HepG2 (cell line): ENCODE measurements around the gene DNAJC4. TPM values are rescaled to one million over a fixed set of nuclear protein-coding genes. Genes with fewer than 3 reads are reported as not detected.
A peak's percentile ranks its signal among the peaks of the same experiment; 100 is the strongest.

Experiments used
- CBX5 ChIP-seq: sonication (generic); formaldehyde crosslinking; IDR thresholded peaks from 2 replicates; pipeline ENCODE4 v1.4.0; 2020; ENCODE audit warnings: missing genetic modification reagents, borderline replicate concordance
- CEBPB ChIP-seq: IDR thresholded peaks from 2 replicates; pipeline ENCODE4 v1.6.1; 2011; ENCODE audit warnings: low read depth, low read length, improper control_type of control experiment, borderline replicate concordance
- ETV5 ChIP-seq: IDR thresholded peaks from 2 replicates; pipeline ENCODE4 v1.6.1; 2018; ENCODE audit warnings: missing biosample characterization, missing genetic modification reagents, inconsistent platforms, borderline replicate concordance
- HDAC1 ChIP-seq: sonication (generic); formaldehyde crosslinking; IDR thresholded peaks from 2 replicates; pipeline ENCODE4 v1.5.1; 2020; ENCODE audit warnings: mild to moderate bottlenecking, missing genetic modification reagents
- KLF12 ChIP-seq: sonication (generic); formaldehyde crosslinking; IDR thresholded peaks from 2 replicates; pipeline ENCODE4 v1.4.0; 2020; ENCODE audit warnings: missing genetic modification reagents, borderline replicate concordance
- KLF6 ChIP-seq: IDR thresholded peaks from 2 replicates; pipeline ENCODE4 v1.8.0; 2016; ENCODE audit warnings: missing biosample characterization, missing genetic modification reagents
- MXI1 ChIP-seq: IDR thresholded peaks from 3 replicates; pipeline ENCODE4 v1.6.1; 2012; ENCODE audit warnings: low read depth, low read length, inconsistent platforms, borderline replicate concordance
- SAP130 ChIP-seq: IDR thresholded peaks from 2 replicates; pipeline ENCODE4 v1.6.1; 2016; ENCODE audit warnings: low read depth
- SRF ChIP-seq: IDR thresholded peaks from 2 replicates; pipeline ENCODE4 v1.6.1; 2011; ENCODE audit warnings: mild to moderate bottlenecking, low read depth, low read length, moderate library complexity
- TBP ChIP-seq: sonication (generic); formaldehyde crosslinking; IDR thresholded peaks from 2 replicates; pipeline ENCODE4 v1.5.0; 2020; ENCODE audit warnings: missing genetic modification reagents
- ZMAT3 ChIP-seq: sonication (generic); formaldehyde crosslinking; conservative IDR thresholded peaks from 2 replicates; pipeline ENCODE4 v1.7.0; 2021; ENCODE audit warnings: missing genetic modification reagents
- ZMYM4 ChIP-seq: sonication (generic); formaldehyde crosslinking; IDR thresholded peaks from 2 replicates; pipeline ENCODE4 v1.8.1; 2023; ENCODE audit warnings: mild to moderate bottlenecking, missing genetic modification reagents
- ZNF34 ChIP-seq: sonication (generic); formaldehyde crosslinking; IDR thresholded peaks from 2 replicates; pipeline ENCODE4 v1.4.0; 2020; ENCODE audit warnings: mild to moderate bottlenecking, missing genetic modification reagents, borderline replicate concordance
- ZNF557 ChIP-seq: sonication (generic); formaldehyde crosslinking; IDR thresholded peaks from 2 replicates; pipeline ENCODE4 v1.4.0; 2020; ENCODE audit warnings: missing genetic modification reagents
- ZNF564 ChIP-seq: sonication (generic); formaldehyde crosslinking; IDR thresholded peaks from 2 replicates; pipeline ENCODE4 v1.8.1; 2023; ENCODE audit warnings: mild to moderate bottlenecking, missing genetic modification reagents
- ZNF589 ChIP-seq: sonication (generic); formaldehyde crosslinking; conservative IDR thresholded peaks from 2 replicates; pipeline ENCODE4 v1.8.0; 2022; ENCODE audit warnings: mild to moderate bottlenecking, moderate library complexity, missing genetic modification reagents
- ZSCAN25 ChIP-seq: sonication (generic); formaldehyde crosslinking; IDR thresholded peaks from 2 replicates; pipeline ENCODE4 v1.8.0; 2022; ENCODE audit warnings: mild to moderate bottlenecking, missing genetic modification reagents
- polyA plus RNA-seq, 8 experiments: library from polyadenylated mRNA; depleted of rRNA in 3 of 8; stranded (reverse) in 7 of 8; unstranded in 1 of 8; fragments of >200 nt; fragmentation: Illumina TruSeq in 4 of 8; extraction: Trizol in 4 of 8; gene quantifications; 2 replicates each; pipeline versions ENCODE4 v1.2.1 to v1.2.3, GENCODE V29; 2011 to 2016; ENCODE audit warnings: low read depth in 4 of 8, missing spikeins in 1 of 8, mixed read lengths in 1 of 8; ENCODE audit not compliant: insufficient read depth in 1 of 8
- total RNA-seq, 5 experiments: library from RNA; depleted of rRNA; stranded (reverse); fragments of >200 nt; fragmentation: Illumina TruSeq; extraction: Trizol; gene quantifications; 2 replicates each; pipeline ENCODE4 v1.2.3, GENCODE V29; 2016; ENCODE audit warnings: low read depth in 1 of 5
- TF ChIP-seq, protein P1 (sequence below): sonication (generic); formaldehyde crosslinking; IDR thresholded peaks from 2 replicates; pipeline ENCODE4 v1.5.1; 2020; ENCODE audit warnings: missing genetic modification reagents, mild to moderate bottlenecking, borderline replicate concordance
- TF ChIP-seq, protein P2 (sequence below): IDR thresholded peaks from 2 replicates; pipeline ENCODE4 v1.6.1; 2018; ENCODE audit warnings: missing genetic modification reagents, mild to moderate bottlenecking, missing compliant biosample characterization
- TF ChIP-seq, protein P3 (sequence below): sonication (generic); formaldehyde crosslinking; IDR thresholded peaks from 2 replicates; pipeline ENCODE4 v1.5.1; 2020; ENCODE audit warnings: mild to moderate bottlenecking, moderate library complexity, missing genetic modification reagents
- TF ChIP-seq, protein P4 (sequence below): IDR thresholded peaks from 2 replicates; pipeline ENCODE4 v1.6.1; 2018; ENCODE audit warnings: missing genetic modification reagents
- TF ChIP-seq, protein P5 (sequence below): sonication (generic); formaldehyde crosslinking; IDR thresholded peaks from 2 replicates; pipeline ENCODE4 v1.4.0; 2020; ENCODE audit warnings: missing genetic modification reagents

The DNAJC4 gene
- total and polyA plus RNA-seq, 2 of the 13 experiments (the other 11 are each of a cell fraction or from before 2014, with no cell fraction given): 10.3 to 60.8 TPM

DNA sequence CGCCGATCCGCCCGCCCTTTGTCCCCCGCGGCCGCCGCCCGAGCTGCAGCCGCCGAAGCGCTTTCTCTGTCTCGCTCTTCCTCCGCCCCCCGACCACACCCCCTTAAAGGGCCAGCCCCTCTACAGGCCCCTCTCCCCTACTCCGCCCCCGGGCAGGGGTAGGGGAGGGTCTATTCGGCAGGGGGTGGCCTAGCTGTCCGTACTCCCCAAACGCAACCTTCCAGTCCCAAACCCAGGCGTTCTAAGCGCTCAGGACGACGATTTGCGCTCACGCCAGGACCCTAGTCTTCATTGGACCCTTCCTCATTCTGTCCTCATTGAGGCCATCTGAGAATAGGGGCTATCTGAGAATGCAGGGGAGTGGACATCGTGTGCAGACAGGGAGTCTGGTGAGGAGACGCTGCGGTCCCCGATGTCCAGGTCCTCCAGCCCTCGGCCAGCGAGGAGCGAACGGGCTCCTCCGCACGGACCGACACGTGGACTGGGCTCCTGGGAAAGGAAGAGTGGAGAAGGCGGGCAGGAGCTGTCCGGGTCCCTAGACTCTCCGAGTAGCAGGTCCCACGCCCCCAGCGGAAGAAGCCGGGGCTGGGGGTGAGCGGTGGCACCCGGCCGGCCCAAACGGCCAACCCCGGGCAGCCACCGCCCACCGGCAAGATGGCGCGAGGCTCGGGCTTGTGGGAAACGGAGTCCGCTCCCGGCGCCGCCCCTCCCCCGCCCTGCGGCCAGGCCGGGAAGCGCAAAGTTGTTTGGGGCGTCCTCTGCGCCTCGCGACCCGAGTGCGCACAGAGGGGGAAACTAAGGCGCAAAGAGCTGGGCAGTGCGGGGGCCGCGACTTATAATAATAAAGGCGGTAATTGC lies 16.8 kb downstream of the DNAJC4 start, which contains the start of gene PPP1R14B (continued):
- TF ChIP-seq, protein P1, sequence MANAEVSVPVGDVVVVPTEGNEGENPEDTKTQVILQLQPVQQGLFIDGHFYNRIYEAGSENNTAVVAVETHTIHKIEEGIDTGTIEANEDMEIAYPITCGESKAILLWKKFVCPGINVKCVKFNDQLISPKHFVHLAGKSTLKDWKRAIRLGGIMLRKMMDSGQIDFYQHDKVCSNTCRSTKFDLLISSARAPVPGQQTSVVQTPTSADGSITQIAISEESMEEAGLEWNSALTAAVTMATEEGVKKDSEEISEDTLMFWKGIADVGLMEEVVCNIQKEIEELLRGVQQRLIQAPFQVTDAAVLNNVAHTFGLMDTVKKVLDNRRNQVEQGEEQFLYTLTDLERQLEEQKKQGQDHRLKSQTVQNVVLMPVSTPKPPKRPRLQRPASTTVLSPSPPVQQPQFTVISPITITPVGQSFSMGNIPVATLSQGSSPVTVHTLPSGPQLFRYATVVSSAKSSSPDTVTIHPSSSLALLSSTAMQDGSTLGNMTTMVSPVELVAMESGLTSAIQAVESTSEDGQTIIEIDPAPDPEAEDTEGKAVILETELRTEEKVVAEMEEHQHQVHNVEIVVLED (CRISPR knock-in tag): peak; percentile 64; the same call in 1 of the 2 replicates
- peak; percentile 43; the same call in 1 of the 2 replicates for TF ChIP-seq ZNF34 (CRISPR knock-in tag)
- TF ChIP-seq ZMAT3 (CRISPR knock-in tag): no peak
- TF ChIP-seq CEBPB: no peak
- TF ChIP-seq, protein P2, sequence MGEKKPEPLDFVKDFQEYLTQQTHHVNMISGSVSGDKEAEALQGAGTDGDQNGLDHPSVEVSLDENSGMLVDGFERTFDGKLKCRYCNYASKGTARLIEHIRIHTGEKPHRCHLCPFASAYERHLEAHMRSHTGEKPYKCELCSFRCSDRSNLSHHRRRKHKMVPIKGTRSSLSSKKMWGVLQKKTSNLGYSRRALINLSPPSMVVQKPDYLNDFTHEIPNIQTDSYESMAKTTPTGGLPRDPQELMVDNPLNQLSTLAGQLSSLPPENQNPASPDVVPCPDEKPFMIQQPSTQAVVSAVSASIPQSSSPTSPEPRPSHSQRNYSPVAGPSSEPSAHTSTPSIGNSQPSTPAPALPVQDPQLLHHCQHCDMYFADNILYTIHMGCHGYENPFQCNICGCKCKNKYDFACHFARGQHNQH: 0 out of 2 replicates have a peak, but pooled peaks have one; percentile 33
- peak; percentile 64 for TF ChIP-seq ETV5 (CRISPR knock-in tag)
- TF ChIP-seq, protein P3, sequence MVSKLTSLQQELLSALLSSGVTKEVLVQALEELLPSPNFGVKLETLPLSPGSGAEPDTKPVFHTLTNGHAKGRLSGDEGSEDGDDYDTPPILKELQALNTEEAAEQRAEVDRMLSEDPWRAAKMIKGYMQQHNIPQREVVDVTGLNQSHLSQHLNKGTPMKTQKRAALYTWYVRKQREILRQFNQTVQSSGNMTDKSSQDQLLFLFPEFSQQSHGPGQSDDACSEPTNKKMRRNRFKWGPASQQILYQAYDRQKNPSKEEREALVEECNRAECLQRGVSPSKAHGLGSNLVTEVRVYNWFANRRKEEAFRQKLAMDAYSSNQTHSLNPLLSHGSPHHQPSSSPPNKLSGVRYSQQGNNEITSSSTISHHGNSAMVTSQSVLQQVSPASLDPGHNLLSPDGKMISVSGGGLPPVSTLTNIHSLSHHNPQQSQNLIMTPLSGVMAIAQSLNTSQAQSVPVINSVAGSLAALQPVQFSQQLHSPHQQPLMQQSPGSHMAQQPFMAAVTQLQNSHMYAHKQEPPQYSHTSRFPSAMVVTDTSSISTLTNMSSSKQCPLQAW (CRISPR knock-in tag): peak; percentile 65
- TF ChIP-seq, protein P4, sequence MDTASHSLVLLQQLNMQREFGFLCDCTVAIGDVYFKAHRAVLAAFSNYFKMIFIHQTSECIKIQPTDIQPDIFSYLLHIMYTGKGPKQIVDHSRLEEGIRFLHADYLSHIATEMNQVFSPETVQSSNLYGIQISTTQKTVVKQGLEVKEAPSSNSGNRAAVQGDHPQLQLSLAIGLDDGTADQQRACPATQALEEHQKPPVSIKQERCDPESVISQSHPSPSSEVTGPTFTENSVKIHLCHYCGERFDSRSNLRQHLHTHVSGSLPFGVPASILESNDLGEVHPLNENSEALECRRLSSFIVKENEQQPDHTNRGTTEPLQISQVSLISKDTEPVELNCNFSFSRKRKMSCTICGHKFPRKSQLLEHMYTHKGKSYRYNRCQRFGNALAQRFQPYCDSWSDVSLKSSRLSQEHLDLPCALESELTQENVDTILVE (CRISPR knock-in tag): peak; percentile 47; the same call in 1 of the 2 replicates
- TF ChIP-seq MXI1: peak; percentile 75; the same call in 1 of the 3 replicates
- TF ChIP-seq SRF: no peak
- TF ChIP-seq, protein P5, sequence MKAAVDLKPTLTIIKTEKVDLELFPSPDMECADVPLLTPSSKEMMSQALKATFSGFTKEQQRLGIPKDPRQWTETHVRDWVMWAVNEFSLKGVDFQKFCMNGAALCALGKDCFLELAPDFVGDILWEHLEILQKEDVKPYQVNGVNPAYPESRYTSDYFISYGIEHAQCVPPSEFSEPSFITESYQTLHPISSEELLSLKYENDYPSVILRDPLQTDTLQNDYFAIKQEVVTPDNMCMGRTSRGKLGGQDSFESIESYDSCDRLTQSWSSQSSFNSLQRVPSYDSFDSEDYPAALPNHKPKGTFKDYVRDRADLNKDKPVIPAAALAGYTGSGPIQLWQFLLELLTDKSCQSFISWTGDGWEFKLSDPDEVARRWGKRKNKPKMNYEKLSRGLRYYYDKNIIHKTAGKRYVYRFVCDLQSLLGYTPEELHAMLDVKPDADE (CRISPR knock-in tag): 0 out of 2 replicates have a peak, but pooled peaks have one; percentile 21
- TF ChIP-seq KLF12 (CRISPR knock-in tag): no peak; the same call in 1 of the 2 replicates
- no peak for TF ChIP-seq ZNF564 (CRISPR knock-in tag)
- TF ChIP-seq CBX5 (CRISPR knock-in tag): no peak
- TF ChIP-seq KLF6: 0 out of 2 replicates have a peak, but pooled peaks have one; percentile 51
- TF ChIP-seq ZNF589 (CRISPR knock-in tag): peak; percentile 62; the same call in 1 of the 2 replicates
- TF ChIP-seq SAP130: peak; percentile 73
- no peak for TF ChIP-seq TBP (CRISPR knock-in tag)
- peak; percentile 77 for TF ChIP-seq ZSCAN25
- TF ChIP-seq ZMYM4 (CRISPR knock-in tag): no peak
- TF ChIP-seq ZNF557 (CRISPR knock-in tag): no peak
- TF ChIP-seq HDAC1: peak; percentile 56; the same call in 1 of the 2 replicates
